GM10266 (cell line): ENCODE data around the gene GSPT2.

ENCODE experiments used
- DNase-seq: peaks from one replicate; pipeline ENCODE4 v3.0.0; 2012; ENCODE audit errors: extremely low spot score
- CTCF ChIP-seq: IDR thresholded peaks from 2 replicates; pipeline ENCODE4 v1.5.1; 2012; ENCODE audit warnings: mild to moderate bottlenecking, low read depth; ENCODE audit not compliant: control insufficient read depth, insufficient read depth; ENCODE audit errors: missing control alignments

GSPT2 gene

GRCh38 chrX:51747671-51748070 lies 4.4 kb downstream of the GSPT2 start:
- TF ChIP-seq CTCF = no peak
- no peak for DNase-seq

- TF ChIP-seq CTCF = no peak
- DNase-seq = no peak
These were observed 16.0 kb downstream of the GSPT2 start for GRCh38 chrX:51759055-51759839.

GRCh38 chrX:51760657-51761056 lies 17.4 kb downstream of the GSPT2 start:
- no peak for TF ChIP-seq CTCF
- no peak for DNase-seq

- TF ChIP-seq CTCF = no peak
- DNase-seq = no peak
These were observed 23.3 kb downstream of the GSPT2 start for GRCh38 chrX:51766546-51766945.

GRCh38 chrX:51776851-51777250 lies 33.6 kb downstream of the GSPT2 start:
- TF ChIP-seq CTCF = no peak
- no peak for DNase-seq

GRCh38 chrX:51779306-51779705 lies 36.1 kb downstream of the GSPT2 start:
- no peak for TF ChIP-seq CTCF

GRCh38 chrX:51795136-51795535 lies 51.9 kb downstream of the GSPT2 start:
- no peak for TF ChIP-seq CTCF
- DNase-seq = no peak

More at GRCh38 chrX:51779306-51779705, 36.1 kb downstream of the GSPT2 start:
- no peak for DNase-seq
